Spleen (tissue), 7 donors: ENCODE data around the gene VPS8.

ENCODE experiments used
- CTCF ChIP-seq, 11 experiments: fragments of 200-600 bp in 7 of 11; fragments of 450-650 bp in 4 of 11; sonication (generic) in 4 of 11; IDR thresholded peaks in 8 of 11; conservative IDR thresholded peaks in 3 of 11; 1 replicate in 7 of 11; 2 replicates in 4 of 11; pipeline versions ENCODE4 v1.4.0 to v1.8.0; 2016 to 2021; ENCODE audit warnings: antibody characterized with exemption in 11 of 11, inconsistent platforms in 4 of 11, mild to moderate bottlenecking in 1 of 11
- POLR2A ChIP-seq, 3 donors: fragments of 450-650 bp; IDR thresholded peaks; one replicate each; pipeline ENCODE4 v1.5.1; 2017; ENCODE audit warnings: antibody characterized with exemption in 3 of 3, mild to moderate bottlenecking in 1 of 3
- POLR2AphosphoS5 ChIP-seq, 3 donors: sonication (generic); formaldehyde crosslinking; IDR thresholded peaks; one replicate each; pipeline ENCODE4 v1.5.1; 2017; ENCODE audit warnings: antibody characterized with exemption in 3 of 3
- donor health status: DM: no; HTN: no; CAD: no; lungs with moderate emphysema.
- donor health status: DM: no; HTN: no; CAD: no.
- donor health status: DM: no; HTN: no; CAD: no.

DNA sequence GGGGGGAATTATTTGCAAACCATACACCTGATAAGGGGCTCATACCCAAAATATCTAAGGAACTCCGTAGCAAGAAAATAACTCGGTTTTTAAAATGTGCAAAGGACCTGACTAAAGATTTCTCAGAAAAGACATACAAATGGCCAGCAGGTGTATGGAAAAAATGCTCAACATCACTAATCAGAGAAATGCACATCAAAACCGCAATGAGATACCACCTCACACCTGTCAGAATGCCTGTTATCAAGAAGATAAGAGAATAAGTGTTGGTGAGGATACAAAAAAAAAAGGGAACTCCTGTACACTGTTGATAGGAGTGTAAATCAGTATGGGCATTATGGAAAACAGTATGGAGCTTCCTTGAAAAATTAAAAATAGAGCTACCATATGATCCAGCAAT lies 251.5 kb downstream of the VPS8 start:
- no peak for TF ChIP-seq CTCF (IDR thresholded peaks at IDR 0.05 in 8 of 11, conservative IDR thresholded peaks at IDR 0.05 in 3 of 11)
- no peak for TF ChIP-seq POLR2A (IDR thresholded peaks at IDR 0.05)
- TF ChIP-seq POLR2AphosphoS5 (IDR thresholded peaks at IDR 0.05), result no peak
